Neural progenitor cell (in vitro differentiated cells): Measurements from ENCODE around the gene ZNF225.

Experiments used
- EZH2phosphoT487 ChIP-seq: fragments of 200-600 bp; sonication (generic); IDR thresholded peaks from 2 replicates; pipeline ENCODE4 v1.6.1; 2017; ENCODE audit warnings: antibody characterized with exemption
- TF ChIP-seq, protein P1 (sequence below): fragments of 200-600 bp; sonication (generic); IDR thresholded peaks from 2 replicates; pipeline ENCODE4 v1.5.1; 2017; ENCODE audit warnings: antibody characterized with exemption, mild to moderate bottlenecking

DNA sequence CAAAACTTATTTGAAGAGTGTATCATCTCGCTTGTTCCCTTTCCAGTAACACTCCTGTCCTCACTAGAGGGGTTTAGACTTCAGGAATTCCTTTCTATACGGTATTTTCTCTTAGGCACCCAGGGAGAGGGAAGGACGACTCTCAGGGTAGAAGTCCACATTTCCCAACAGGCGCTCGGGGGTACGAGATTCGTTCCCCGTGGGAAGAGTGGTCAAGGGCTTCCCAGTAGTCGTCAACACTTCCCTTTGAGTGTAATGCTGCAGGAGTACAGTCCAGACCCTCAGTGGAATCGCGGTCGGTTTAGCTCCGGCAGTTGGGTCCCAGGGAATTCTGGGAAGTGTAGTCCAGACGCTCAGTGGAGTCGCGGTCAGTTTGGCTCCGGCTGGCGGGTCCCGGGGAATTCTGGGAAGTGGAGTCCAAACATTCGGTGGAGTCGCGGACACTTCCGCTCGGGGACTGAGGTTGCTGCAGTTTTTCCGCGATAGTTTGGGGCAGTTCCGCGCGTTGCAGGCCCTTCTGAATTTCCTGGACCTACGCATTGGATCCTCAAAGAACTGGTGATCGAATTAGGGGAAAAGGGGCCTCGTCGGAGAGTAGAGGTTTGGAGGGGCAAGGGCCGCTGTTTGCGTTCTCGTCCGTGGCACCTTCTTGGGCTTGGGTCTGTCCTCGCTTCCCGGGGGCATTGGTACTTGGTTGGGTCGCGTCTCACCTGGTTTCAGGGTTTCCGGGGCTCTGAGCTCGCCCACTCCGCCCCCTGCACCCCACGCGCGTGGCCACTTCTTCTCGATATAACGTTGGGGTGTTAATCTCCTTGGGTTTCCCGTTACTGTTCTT is 19.1 kb upstream of the ZNF225 start, which contains the start of gene ZNF224:
- TF ChIP-seq EZH2phosphoT487, result no peak
- TF ChIP-seq, protein P1, sequence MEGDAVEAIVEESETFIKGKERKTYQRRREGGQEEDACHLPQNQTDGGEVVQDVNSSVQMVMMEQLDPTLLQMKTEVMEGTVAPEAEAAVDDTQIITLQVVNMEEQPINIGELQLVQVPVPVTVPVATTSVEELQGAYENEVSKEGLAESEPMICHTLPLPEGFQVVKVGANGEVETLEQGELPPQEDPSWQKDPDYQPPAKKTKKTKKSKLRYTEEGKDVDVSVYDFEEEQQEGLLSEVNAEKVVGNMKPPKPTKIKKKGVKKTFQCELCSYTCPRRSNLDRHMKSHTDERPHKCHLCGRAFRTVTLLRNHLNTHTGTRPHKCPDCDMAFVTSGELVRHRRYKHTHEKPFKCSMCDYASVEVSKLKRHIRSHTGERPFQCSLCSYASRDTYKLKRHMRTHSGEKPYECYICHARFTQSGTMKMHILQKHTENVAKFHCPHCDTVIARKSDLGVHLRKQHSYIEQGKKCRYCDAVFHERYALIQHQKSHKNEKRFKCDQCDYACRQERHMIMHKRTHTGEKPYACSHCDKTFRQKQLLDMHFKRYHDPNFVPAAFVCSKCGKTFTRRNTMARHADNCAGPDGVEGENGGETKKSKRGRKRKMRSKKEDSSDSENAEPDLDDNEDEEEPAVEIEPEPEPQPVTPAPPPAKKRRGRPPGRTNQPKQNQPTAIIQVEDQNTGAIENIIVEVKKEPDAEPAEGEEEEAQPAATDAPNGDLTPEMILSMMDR, result no peak
